HG03460 (cell line): ENCODE data around the gene FUT2.

Experiments used
- ATAC-seq: cut with Tn5 transposase; IDR thresholded peaks from one replicate; pipeline ENCODE4 v1.9.1; 2021; ENCODE audit not compliant: unreplicated experiment

Gene FUT2

DNA sequence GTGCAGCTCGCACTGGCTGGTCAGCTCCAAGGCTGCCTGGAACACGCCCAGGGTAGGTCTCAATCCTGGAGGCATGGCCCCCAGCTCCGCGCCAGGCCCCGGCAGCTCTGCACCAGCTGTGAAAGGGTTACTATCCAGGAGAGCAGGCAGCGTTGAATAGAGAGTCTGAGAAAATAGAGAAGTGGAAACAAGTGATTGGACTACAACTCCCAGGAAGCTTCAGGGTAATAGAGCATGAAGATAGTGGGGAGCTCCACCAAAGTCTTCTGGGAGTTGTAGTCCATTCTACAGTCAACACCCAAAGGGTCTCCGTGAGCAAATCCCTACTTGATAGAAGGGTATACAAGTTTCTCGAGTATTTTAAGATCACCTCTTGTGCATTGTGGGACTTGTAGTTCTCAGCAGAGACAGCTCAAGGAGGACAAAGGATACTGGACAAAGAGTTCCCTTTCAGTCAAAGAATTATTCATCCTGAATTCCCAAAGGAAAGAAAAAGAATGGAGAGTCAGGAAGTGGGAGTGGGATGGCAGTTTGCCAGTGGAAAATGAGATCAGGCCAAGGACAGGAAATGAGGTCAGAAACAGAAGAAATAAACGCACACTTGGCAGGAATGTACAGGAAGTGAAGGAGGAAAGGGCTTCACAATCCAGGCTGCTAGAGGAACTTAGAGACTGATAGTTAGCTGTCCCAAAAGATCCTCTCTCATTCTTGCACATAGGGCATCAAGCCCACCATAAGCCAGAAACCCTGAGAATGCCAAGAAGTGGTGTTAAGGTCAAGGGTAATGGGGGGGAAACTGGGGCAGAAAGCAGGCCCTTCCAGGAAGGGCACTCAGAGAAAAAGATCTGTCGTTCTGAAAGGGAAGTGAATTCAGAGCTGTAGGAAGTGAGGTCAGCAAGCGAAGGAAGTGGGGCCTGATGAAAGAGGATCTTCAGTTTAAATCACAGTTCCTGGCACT is 29.3 kb downstream of the FUT2 start:
- no peak for ATAC-seq

DNA sequence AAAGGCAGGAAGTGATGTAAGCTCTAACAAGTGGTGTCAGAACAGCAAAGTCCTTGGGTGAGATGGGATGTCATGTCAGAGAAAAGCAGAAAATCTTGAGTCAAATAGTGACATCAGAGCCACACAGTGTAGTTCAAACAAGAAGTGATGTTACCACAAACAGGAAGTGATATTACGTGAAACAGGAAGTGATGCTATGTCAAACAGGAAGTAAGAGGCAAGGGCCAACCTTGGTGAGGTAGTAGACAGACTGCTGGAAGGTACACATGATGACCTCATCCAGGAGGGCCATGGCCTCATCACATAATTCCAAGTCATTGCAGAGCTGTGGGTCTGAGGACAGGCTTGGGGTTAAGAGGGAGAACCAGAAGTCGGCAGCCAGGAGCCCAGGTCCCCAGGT is 30.8 kb downstream of the FUT2 start:
- ATAC-seq = no peak

DNA sequence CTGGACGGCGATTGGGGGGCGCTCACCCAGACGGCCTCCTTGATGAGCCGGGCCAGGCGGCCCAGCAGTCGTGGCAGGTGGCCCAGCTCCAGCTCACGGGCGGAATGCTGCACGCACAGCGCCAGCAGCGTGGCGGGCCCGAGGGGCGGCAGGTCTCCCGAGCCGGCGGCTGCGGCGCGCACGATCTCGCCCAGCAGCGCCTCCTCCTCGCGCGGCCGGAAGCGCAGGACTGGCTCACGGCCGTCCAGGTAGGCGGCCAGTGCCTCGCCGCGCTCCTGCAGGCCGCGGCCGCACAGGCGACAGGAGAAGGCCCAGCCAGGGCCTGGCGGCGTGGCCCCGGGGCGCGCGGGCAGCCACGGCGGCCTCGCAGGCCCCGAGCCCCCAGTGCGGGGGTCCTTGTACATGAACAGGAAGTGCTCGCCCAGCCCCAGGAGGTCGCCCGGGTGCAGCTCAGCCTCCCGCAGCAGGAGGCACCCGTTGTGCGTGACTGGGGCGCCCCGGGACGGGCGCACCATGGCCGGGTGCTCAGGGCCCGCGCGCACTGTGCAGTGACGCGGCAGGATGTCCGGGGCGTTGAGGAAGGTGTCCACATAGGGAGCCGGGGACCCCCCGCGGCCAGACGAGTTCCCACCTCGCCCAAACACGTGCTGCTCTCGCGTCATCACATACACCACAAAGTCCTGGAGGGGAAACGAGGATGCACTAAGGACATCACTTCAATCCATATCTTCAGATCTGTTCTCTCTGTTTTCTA is 33.3 kb downstream of the FUT2 start:
- ATAC-seq = no peak

DNA sequence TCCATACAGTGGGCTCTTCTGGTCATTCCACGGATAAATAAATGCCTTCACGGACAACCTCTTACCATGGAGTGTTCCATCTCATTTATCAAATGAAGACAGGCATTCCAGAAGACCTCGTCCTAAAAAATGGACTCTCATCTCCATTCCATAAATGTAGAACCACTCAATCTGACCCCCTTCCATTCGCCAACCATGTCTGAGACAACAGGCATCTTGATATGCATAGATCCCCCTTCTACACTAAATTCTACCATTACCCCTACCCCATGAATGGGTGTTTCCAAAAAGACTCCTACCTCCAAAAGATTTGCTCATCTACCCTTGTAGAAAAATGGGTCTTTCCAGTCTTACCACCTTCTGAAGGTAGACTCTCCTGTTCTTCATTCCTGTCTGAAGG is 35.7 kb downstream of the FUT2 start:
- no peak for ATAC-seq

DNA sequence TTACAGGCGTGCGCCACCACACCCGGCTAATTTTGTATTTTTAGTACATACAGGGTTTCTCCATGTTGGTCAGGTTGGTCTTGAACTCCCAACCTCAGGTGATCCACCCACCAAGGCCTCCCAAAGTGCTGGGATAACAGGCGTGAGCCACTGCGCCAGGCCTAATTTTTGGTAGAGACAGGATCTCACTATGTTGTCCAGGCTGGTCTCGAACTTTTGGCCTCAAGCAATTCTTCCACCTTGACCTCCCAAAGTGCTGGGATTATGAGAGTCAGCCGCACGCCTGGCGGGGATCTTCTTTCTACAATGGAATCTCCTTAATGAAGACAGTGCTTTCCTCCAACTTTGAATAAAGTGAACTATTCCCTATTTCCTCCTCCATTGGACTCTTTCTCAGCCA is 38.9 kb downstream of the FUT2 start:
- ATAC-seq = no peak

DNA sequence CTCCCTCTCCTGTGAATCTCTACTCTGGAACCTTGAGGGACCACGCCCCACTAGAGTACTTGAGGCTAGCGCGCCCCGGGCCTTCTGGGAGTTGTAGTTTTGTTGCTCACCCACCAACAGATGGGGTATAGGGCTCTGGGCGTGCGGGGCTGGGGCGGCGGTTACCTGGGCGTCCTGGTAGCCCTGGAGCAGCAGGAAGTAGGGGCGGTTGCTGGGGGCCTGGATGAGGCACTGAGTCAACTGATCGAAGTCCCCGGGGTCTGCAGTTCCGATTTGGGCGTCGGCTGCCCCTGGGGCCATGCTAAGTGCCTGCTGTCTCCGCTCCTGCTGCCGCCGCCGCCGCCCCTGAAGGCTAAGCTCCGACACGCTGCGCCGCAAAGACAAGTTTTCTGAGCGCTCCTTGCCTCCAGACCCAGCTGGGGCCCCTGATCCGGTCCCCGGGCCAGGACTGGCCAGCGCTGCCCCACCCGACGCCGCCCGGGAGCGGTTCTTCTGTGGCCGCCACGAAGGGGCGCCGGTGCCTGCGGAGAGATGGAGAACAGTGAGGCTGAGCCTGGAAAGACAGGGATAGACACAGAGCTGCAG is 39.4 kb downstream of the FUT2 start:
- no peak for ATAC-seq

DNA sequence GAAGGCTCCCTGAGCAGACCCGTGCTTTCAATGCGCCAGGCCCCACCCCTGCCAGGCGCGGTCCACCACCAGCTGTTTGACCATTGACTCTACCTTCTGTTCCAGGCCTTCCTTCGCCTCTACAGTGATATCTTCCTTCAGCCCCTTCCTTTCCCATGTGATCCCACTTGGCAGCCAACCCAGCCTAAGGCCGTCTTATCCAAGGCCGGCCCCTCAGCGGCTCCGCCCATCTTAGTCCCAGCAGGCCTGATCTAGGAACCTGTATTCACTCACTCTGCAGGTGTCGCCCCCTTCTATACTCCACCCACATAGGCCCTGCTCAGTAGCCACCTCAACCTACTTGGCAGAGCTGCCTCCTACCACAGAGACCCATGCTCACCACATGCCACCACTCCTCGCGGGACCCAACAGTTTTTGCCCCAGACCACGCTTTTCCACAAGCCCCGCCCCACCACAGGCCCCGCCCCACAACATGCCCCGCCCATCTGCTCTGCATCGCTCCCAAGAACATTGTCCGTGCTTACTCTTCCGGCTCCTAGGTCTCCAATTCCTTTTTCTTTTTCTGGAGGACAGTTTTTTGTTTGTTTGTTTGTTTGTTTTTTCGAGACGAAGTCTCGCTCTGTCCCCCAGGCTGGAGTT is 41.7 kb downstream of the FUT2 start:
- no peak for ATAC-seq

DNA sequence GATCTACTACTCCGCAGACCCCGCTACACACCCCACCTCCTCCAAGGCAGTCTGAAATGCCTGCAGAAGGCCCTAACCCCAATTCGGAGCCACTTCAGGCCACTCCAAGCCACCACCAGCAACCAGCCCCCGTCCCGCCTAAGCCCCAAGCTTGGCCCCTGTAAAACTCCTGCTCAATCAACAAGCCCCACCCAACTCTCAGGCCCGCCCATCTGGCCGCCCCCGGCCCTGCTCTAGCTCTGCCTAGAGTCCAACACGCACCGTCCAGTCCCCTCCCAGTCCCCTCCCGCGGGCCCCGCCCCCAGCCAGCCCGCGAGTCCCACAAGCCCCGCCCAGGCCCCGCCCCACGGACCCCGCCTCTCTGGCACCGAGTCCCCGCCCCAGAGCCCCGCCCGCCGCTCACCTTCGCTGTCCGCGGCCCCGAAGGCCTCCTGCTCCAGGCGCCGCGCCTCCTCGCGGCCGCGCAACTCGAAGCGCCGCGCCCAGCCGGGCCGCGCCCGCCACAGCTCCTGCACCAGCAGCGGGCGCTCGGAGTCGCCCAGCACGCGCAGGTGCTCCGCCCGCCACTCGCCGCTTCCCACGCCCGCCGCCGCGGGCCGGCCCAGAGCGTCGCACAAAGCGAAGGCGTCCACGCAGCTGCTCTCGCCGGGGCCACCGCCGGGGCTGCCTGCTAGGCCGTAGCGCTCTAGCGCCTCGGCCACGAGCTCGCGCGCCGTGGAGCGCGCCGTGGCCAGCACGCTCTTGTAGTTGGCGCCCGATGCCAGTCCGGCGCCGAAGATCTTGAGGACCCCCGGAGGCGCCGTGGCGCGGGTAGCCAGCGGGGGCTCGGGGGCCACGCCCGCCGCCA is 43.0 kb downstream of the FUT2 start:
- ATAC-seq = peak; percentile 81

DNA sequence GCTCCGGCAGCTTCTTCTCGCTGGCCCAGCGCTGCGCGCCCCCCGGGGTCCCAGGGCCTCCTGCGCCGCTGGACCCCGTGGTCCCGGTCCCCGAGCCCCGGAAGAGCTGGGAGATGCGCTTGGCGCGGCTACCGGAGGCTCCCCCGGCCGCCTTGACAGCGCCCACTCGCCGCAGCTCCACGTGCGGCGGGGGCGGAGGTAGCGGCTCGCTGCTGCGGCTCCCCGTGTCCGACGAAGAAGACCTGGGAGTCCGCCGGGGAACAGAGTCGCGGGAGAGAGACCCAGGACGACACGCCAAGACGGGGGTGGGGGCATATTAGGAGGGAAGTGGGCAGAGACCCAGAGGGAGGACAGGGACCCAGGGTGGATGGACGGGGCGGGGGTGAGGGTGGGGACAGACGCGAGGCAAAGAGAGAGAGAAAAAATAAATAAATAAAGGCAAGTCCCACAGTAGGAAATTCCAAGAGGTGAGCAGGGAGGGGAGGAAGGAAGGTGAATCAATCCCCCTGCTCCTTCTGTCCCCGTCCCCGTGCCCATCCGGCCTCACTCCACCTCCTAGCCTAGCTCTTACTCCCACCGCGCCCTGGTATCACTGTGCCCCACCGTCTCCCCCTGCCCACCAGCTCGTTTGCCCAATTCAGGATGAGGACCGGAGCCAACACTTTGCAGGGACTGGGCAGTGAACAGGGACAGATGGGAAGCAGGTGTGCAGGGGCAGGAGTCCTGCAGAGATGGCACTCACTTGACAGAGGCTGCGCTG is 43.8 kb downstream of the FUT2 start:
- ATAC-seq = no peak

DNA sequence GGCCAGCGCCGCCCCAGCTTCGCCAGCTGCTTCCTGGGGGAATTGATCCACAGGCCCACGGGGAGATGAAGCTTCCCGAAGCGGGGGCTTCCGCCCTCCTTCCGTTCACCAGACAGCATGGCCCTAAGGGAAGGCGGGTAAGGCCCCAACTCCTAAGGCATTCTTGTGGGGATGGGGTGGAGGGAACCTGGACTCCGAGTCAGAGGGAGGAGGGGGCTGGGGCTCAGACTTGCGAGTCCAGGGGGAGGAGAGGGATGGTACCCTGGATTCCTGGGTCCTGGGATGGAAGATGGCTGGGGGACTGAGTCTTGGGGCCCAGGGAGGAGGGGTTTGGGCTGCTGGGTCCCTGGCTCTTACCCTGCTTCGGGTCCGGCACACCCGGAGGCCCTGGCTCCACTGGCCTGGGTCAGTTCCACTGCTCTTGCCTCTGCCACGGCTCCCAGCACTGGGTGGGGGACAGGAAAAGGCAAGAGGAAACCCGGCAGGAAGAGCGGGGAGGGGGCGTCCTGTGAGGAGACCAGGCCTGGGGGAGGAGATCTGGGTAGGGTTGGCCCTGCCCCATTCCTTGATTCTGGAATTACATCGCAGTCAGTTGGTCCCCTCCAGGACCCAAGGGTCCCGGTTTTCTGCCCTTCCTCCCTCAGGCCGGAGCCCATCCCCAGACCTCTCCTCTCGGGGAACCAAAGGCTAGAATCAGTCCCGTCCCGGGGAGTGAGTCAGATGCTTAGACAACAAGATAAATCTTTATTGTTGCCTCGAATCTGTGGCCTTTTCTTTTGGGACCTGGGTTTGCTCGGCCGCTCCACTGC is 44.6 kb downstream of the FUT2 start, which contains the start of gene RASIP1:
TSS of gene RASIP1 (minus strand) at position 447 of the 809 bp plus-strand sequence. CDS start at position 119, 328 bp downstream.
- no peak for ATAC-seq

DNA sequence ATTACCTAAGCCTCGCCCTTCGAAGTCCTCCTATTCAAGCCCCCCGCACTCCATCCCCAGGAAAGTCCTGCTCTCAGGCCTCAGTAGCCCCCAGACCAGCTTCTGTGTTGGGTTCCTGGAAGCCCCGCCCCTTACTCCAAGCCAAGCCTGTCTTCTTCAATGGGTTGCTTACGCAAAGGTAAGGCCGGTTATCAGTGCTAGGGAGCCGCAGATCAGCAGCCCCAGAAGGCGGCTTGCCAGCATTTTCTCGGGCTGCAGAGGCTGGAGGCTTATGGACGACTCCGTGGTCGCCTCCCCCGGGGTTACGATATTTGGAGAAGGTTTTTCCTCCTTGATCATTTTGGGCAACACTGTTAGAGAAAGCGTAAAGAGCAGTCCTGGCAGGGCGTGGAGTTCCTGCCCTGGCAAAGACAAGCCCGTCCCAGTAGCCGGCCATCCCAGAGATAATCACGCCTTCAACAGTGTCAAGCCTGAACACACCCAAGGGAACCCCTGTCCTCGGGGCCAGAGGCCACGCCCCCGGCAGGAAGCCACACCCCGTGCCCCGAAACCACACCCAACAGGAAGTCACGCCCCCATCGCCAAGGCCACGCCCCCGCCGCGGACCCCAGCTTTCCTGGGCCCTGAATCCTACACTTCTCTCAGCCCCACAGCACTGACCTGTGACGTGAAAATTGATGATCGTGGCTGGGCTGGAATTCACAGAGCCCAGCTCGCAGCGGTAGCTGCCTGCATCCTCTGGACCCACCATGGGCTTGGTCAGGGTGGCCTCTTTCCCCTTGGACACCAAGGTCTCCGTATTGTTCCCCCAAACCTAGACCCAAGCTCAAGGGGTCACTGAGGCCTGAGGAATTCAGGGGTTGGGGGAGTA is 45.6 kb downstream of the FUT2 start:
- ATAC-seq = no peak

DNA sequence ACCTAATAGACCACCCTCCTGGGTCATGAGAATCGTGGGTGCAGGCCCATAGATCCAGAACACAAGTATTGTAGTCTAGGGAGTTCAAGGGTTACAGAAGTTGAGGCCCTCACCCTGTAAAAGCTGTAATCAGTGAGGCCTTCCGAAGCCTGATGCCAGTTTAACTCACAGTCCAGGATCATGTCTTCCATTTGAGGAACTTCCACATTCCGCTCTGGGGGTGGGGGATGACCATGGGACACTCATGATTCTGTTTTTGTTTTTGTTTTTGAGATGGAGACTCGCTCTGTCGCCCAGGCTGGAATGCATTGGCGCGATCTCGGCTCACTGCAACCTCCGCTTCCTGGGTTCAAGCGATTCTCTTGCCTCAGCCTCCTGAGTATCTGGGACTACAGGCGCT is 46.3 kb downstream of the FUT2 start:
- ATAC-seq = no peak

DNA sequence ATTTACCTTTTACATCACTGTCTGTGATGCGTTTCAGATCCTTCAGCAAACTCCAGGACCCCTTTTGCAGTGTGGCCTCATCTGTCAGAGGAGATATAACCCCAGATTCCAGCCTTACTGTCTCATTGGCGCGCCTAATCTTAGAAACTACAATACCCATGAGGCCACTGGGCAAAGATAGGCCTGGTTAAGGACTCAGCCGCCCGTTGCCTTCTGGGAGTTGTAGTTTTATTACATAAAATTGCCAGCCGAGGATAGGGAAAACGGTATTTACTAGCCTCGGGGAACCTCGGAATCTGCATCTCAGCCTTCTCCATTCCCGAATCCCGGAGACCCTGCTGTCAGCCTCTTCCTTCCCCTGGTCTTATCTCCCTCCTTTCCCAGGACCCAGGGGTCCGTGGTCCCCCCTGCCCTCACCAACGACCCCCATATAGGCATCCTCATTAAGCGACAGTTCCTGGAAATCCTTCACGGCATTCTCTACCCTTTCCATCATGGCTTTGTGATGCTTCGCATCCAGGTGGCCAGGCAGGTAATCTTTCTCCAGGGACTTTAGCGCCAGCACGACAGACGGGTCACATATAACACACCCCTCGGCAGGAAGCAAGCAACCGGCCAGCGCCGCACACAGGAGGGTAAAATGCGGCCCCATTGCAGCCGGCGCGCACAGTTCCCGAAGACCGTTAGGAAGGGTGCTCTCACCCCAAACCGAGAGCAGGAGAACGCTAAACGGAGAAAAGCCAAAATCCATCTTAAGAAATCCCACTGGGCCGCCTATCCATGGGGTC is 49.6 kb downstream of the FUT2 start:
- ATAC-seq = no peak

DNA sequence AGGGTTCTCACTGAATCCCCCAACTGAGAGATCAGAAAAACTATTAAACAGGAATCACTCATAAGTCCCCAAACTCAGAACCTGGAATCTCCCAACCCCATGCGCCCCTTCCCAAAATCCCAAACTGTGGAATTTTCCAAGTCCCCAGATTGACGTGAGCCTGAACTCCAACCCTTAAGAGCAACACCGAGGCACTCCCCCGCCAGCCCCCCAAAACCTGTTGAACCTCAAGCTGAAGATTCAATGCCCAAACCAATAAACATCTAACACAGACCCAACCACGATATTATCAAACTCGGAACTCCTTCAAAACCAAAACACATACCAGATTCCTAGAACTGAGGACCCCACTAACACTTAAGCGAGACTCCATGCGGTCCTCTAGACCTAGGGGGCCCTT is 50.3 kb downstream of the FUT2 start:
- no peak for ATAC-seq

DNA sequence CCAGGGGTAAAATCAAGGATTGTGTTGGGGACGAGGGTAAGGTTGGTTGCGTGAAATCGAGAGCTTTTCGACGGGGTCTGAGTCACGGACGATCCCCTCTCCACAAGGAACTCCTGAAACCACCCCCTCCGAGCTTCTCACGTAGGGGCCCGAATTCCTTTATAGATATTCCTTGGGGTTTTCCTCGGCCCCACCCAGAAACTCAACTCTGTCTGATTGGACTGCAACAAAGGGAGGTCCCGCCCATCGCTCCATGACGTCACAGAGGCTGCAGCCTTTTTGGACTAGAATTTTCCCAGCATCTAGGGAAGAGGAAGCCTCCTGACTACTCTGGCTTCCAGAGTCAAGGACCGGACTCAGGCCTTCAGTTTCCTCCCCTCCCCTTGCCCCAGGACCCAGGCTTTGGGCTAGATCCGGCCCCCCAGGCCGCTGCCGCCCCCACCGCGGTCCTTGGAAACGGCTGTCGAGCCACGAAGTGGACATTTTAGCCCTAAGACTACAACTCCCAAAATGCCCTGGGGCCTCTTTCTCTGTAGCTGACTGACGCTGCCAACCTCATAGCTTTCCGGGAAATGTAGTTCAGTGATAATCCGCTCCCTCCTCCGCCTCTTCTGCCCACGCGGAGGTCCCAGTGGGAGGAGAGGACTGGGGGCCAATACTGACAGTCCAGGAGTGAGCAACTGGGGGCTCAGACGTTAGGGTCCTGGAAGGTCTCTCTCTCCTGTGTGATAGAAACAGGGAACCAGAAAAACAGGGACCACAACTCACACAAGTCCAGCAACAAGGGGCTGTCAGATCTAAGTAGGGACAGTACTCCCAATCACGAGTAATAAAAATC is 51.2 kb downstream of the FUT2 start, which contains the start of gene IZUMO1:
TSS of gene IZUMO1 (minus strand) at position 172 of the 838 bp plus-strand sequence. CDS start 1,050 bp downstream, outside the sequence.
- ATAC-seq = no peak
